Mesothelial cell of epicardium (in vitro differentiated cells): Measurements from ENCODE around the gene WNT7B. TPM values are rescaled to one million over a fixed set of nuclear protein-coding genes. Genes with fewer than 3 reads are reported as not detected.
A peak's percentile ranks its signal among the peaks of the same experiment; 100 is the strongest.

Source experiments
- DNase-seq, 2 experiments: peaks; one replicate each; pipeline ENCODE4 v3.0.0; 2021; ENCODE audit warnings: low spot score in 2 of 2; ENCODE audit not compliant: unreplicated experiment in 2 of 2
- H3K27ac Mint-ChIP-seq: 2 replicates; pipeline ENCODE4 v1.8.0; 2021; ENCODE audit warnings: mixed read lengths
- H3K27me3 Mint-ChIP-seq: 2 replicates; pipeline ENCODE4 v1.8.0; 2021; ENCODE audit warnings: low read depth, mixed read lengths
- H3K36me3 Mint-ChIP-seq: 2 replicates; pipeline ENCODE4 v1.8.0; 2021; ENCODE audit warnings: mixed read lengths
- H3K4me1 Mint-ChIP-seq: 2 replicates; pipeline ENCODE4 v1.8.0; 2021; ENCODE audit warnings: mixed read lengths
- H3K4me3 Mint-ChIP-seq: 2 replicates; pipeline ENCODE4 v1.8.0; 2021; ENCODE audit warnings: mild to moderate bottlenecking, moderate library complexity, mixed read lengths
- H3K9me3 Mint-ChIP-seq: 2 replicates; pipeline ENCODE4 v1.8.0; 2021; ENCODE audit warnings: mixed read lengths
- CTCF ChIP-seq: fragments of 200-600 bp; sonication (generic); IDR thresholded peaks from one replicate; pipeline ENCODE4 v1.5.0; 2021; ENCODE audit warnings: antibody characterized with exemption; ENCODE audit not compliant: unreplicated experiment
- total RNA-seq: library from RNA; stranded (reverse); gene quantifications from 3 replicates; pipeline ENCODE4 v1.2.1, GENCODE V29; 2021

The WNT7B gene
- total RNA-seq, 1 donor from 2014 or later, result 12.0 TPM

GRCh38 chr22:46013460-46014416 lies 36.8 kb upstream of the WNT7B start:
- H3K36me3 Mint-ChIP-seq, result peaks cover 4% of the 10 kb centered on the region
- peak; percentile 70 for TF ChIP-seq CTCF
- H3K27ac Mint-ChIP-seq, result peak overlapping the region; percentile 95
- DNase-seq, result peak; percentile 77 to 89
- no peaks in the 10 kb centered on the region for H3K27me3 Mint-ChIP-seq
- peaks cover 13% of the 10 kb centered on the region for H3K9me3 Mint-ChIP-seq
- peak overlapping the region; percentile 86 for H3K4me3 Mint-ChIP-seq
- H3K4me1 Mint-ChIP-seq, result peaks cover 18% of the 10 kb centered on the region

GRCh38 chr22:46012881-46013281 lies 35.9 kb upstream of the WNT7B start:
- Mint-ChIP-seq H3K4me3 (peak overlapping the region; percentile 86), H3K27me3 (no peaks in the 10 kb centered on the region), H3K36me3 (peaks cover 2% of the 10 kb centered on the region), H3K9me3 (peaks cover 10% of the 10 kb centered on the region), H3K4me1 (peaks cover 20% of the 10 kb centered on the region), H3K27ac (peak overlapping the region; percentile 95)
- TF ChIP-seq CTCF, result no peak
- no peak for DNase-seq

GRCh38 chr22:46012182-46012880 lies 35.4 kb upstream of the WNT7B start:
- peaks cover 6% of the 10 kb centered on the region for H3K9me3 Mint-ChIP-seq
- no peaks in the 10 kb centered on the region for H3K27me3 Mint-ChIP-seq
- TF ChIP-seq CTCF, result no peak
- H3K4me3 Mint-ChIP-seq, result peak overlapping the region; percentile 24
- H3K36me3 Mint-ChIP-seq, result peaks cover 2% of the 10 kb centered on the region
- peak in 1 of 2 experiments; percentile 14 for DNase-seq
- peak overlapping the region; percentile 59 for H3K27ac Mint-ChIP-seq
- peaks cover 25% of the 10 kb centered on the region for H3K4me1 Mint-ChIP-seq

- DNase-seq, result peak in 1 of 2 experiments; percentile 11
- H3K27me3 Mint-ChIP-seq, result no peaks in the 10 kb centered on the region
- peak overlapping the region; percentile 24 for H3K4me3 Mint-ChIP-seq
- peaks cover 27% of the 10 kb centered on the region for H3K4me1 Mint-ChIP-seq
- peaks cover 2% of the 10 kb centered on the region for H3K36me3 Mint-ChIP-seq
- H3K9me3 Mint-ChIP-seq, result peaks cover 4% of the 10 kb centered on the region
- no peak for TF ChIP-seq CTCF
- H3K27ac Mint-ChIP-seq, result peak overlapping the region; percentile 59
Measured at GRCh38 chr22:46011627-46012181, 34.7 kb upstream of the WNT7B start.

GRCh38 chr22:46010951-46011626 lies 34.1 kb upstream of the WNT7B start:
- Mint-ChIP-seq H3K9me3 (peaks cover 4% of the 10 kb centered on the region), H3K27me3 (no peaks in the 10 kb centered on the region), H3K36me3 (peaks cover 2% of the 10 kb centered on the region), H3K27ac (no peak overlapping the region), H3K4me3 (no peak overlapping the region), H3K4me1 (peaks cover 33% of the 10 kb centered on the region)
- no peak for TF ChIP-seq CTCF
- DNase-seq, result no peak
